Measurements from ENCODE around the gene ZNF571. TPM values are rescaled to one million over a fixed set of nuclear protein-coding genes. Genes with fewer than 3 reads are reported as not detected.

ZNF571 gene
- total RNA-seq, 1 experiment from 2014 or later: 10.7 TPM

GRCh38 chr19:37564624-37565369, 29.8 kb downstream of the ZNF571 start:
- Histone ChIP-seq H3K4me2 (ENCODE audit: low read depth, low read length, poor library complexity, severe bottlenecking) (no peak overlapping the region), H3K27ac (ENCODE audit: low read length) (no peak overlapping the region), H3K36me3 (ENCODE audit: insufficient read depth, low read length) (peaks cover 32% of the 10 kb centered on the region), H2AFZ (ENCODE audit: low read length) (no peak overlapping the region), H3K9me2 (replicated peaks; ENCODE audit: insufficient read depth, low read length) (no peaks in the 10 kb centered on the region), H3K79me2 (ENCODE audit: low read length) (no peaks in the 10 kb centered on the region), H3K9ac (ENCODE audit: low read length) (no peak overlapping the region), H3K27me3 (ENCODE audit: low read length) (no peaks in the 10 kb centered on the region), H4K20me1 (ENCODE audit: insufficient read depth, low read depth, low read length) (no peaks in the 10 kb centered on the region), H3K4me3 (ENCODE audit: low read length) (no peak overlapping the region), H3K4me1 (ENCODE audit: low read length) (no peaks in the 10 kb centered on the region), H3K9me3 (ENCODE audit: low read length) (peaks cover 62% of the 10 kb centered on the region)
- DNase-seq: no peak

- Histone ChIP-seq H3K9ac (ENCODE audit: low read length) (no peak overlapping the region), H3K4me3 (ENCODE audit: low read length) (no peak overlapping the region)
- DNase-seq: no peak
Observed at GRCh38 chr19:37563518-37563917, 31.1 kb downstream of the ZNF571 start.

GRCh38 chr19:37551129-37551993, 43.2 kb downstream of the ZNF571 start:
- H3K9me2 ChIP-seq (replicated peaks; ENCODE audit: insufficient read depth, low read length): no peaks in the 10 kb centered on the region
- H3K79me2 ChIP-seq (ENCODE audit: low read length): no peaks in the 10 kb centered on the region
- H3K9me3 ChIP-seq (ENCODE audit: low read length): peaks cover 42% of the 10 kb centered on the region
- no peaks in the 10 kb centered on the region for H3K27me3 ChIP-seq (ENCODE audit: low read length)
- H3K4me3 ChIP-seq (ENCODE audit: low read length): no peak overlapping the region
- no peak overlapping the region for H2AFZ ChIP-seq (ENCODE audit: low read length)
- no peak overlapping the region for H3K9ac ChIP-seq (ENCODE audit: low read length)
- no peak for DNase-seq
- H4K20me1 ChIP-seq (ENCODE audit: insufficient read depth, low read depth, low read length): no peaks in the 10 kb centered on the region
- no peak overlapping the region for H3K27ac ChIP-seq (ENCODE audit: low read length)
- H3K4me2 ChIP-seq (ENCODE audit: low read depth, low read length, poor library complexity, severe bottlenecking): no peak overlapping the region
- no peaks in the 10 kb centered on the region for H3K4me1 ChIP-seq (ENCODE audit: low read length)
- H3K36me3 ChIP-seq (ENCODE audit: insufficient read depth, low read length): no peaks in the 10 kb centered on the region

More at GRCh38 chr19:37563518-37563917, 31.1 kb downstream of the ZNF571 start:
- Histone ChIP-seq H3K36me3 (ENCODE audit: insufficient read depth, low read length) (peaks cover 28% of the 10 kb centered on the region), H3K79me2 (ENCODE audit: low read length) (no peaks in the 10 kb centered on the region), H3K4me2 (ENCODE audit: low read depth, low read length, poor library complexity, severe bottlenecking) (no peak overlapping the region), H3K9me3 (ENCODE audit: low read length) (peaks cover 55% of the 10 kb centered on the region), H3K27me3 (ENCODE audit: low read length) (no peaks in the 10 kb centered on the region), H3K4me1 (ENCODE audit: low read length) (no peaks in the 10 kb centered on the region), H3K9me2 (replicated peaks; ENCODE audit: insufficient read depth, low read length) (no peaks in the 10 kb centered on the region), H2AFZ (ENCODE audit: low read length) (no peak overlapping the region), H3K27ac (ENCODE audit: low read length) (no peak overlapping the region), H4K20me1 (ENCODE audit: insufficient read depth, low read depth, low read length) (no peaks in the 10 kb centered on the region)

GRCh38 chr19:37537391-37537947, 57.1 kb downstream of the ZNF571 start:
- H2AFZ ChIP-seq (ENCODE audit: low read length): no peak overlapping the region
- DNase-seq: no peak
- no peak overlapping the region for H3K27ac ChIP-seq (ENCODE audit: low read length)
- H3K79me2 ChIP-seq (ENCODE audit: low read length): no peaks in the 10 kb centered on the region
- H3K9me2 ChIP-seq (replicated peaks; ENCODE audit: insufficient read depth, low read length): no peaks in the 10 kb centered on the region
- H4K20me1 ChIP-seq (ENCODE audit: insufficient read depth, low read depth, low read length): no peaks in the 10 kb centered on the region
- H3K9ac ChIP-seq (ENCODE audit: low read length): no peak overlapping the region
- H3K9me3 ChIP-seq (ENCODE audit: low read length): peaks cover 33% of the 10 kb centered on the region
- H3K4me3 ChIP-seq (ENCODE audit: low read length): no peak overlapping the region
- peaks cover 12% of the 10 kb centered on the region; the same call in 1 of the 2 replicates for H3K36me3 ChIP-seq (ENCODE audit: insufficient read depth, low read length)
- no peaks in the 10 kb centered on the region for H3K27me3 ChIP-seq (ENCODE audit: low read length)
- H3K4me2 ChIP-seq (ENCODE audit: low read depth, low read length, poor library complexity, severe bottlenecking): no peak overlapping the region
- no peaks in the 10 kb centered on the region for H3K4me1 ChIP-seq (ENCODE audit: low read length)

GRCh38 chr19:37519890-37520289, 74.7 kb downstream of the ZNF571 start:
- Histone ChIP-seq H2AFZ (ENCODE audit: low read length) (no peak overlapping the region), H3K9me2 (replicated peaks; ENCODE audit: insufficient read depth, low read length) (no peaks in the 10 kb centered on the region), H3K9ac (ENCODE audit: low read length) (no peak overlapping the region), H3K4me2 (ENCODE audit: low read depth, low read length, poor library complexity, severe bottlenecking) (no peak overlapping the region), H3K4me3 (ENCODE audit: low read length) (no peak overlapping the region), H3K27ac (ENCODE audit: low read length) (no peak overlapping the region), H4K20me1 (ENCODE audit: insufficient read depth, low read depth, low read length) (no peaks in the 10 kb centered on the region), H3K9me3 (ENCODE audit: low read length) (peaks cover 12% of the 10 kb centered on the region), H3K27me3 (ENCODE audit: low read length) (no peaks in the 10 kb centered on the region), H3K4me1 (ENCODE audit: low read length) (no peaks in the 10 kb centered on the region), H3K36me3 (ENCODE audit: insufficient read depth, low read length) (no peaks in the 10 kb centered on the region; the same call in 1 of the 2 replicates), H3K79me2 (ENCODE audit: low read length) (no peaks in the 10 kb centered on the region)
- no peak for DNase-seq

Other genes starting within 250 kb of the ZNF571 start
- gene ZNF527, start 223.7 kb downstream of the ZNF571 start, total RNA-seq (2014; rRNA removed; shearing (Covaris generic); ENCODE audit: low replicate concordance): 3.2 and 11.0 TPM in 2 replicates
- 13.2 and 16.1 TPM in 2 replicates for gene ZNF569, start 127.3 kb downstream of the ZNF571 start, total RNA-seq (2014; rRNA removed; shearing (Covaris generic); ENCODE audit: low replicate concordance)
- gene ZNF570, start 125.4 kb downstream of the ZNF571 start, total RNA-seq (2014; rRNA removed; shearing (Covaris generic); ENCODE audit: low replicate concordance): 4.6 and 6.8 TPM in 2 replicates
- gene ZNF793, start 87.9 kb downstream of the ZNF571 start, total RNA-seq (2014; rRNA removed; shearing (Covaris generic); ENCODE audit: low replicate concordance): 2.7 and 4.4 TPM in 2 replicates
- gene ZNF540, start 84 bp upstream of the ZNF571 start, total RNA-seq (2014; rRNA removed; shearing (Covaris generic); ENCODE audit: low replicate concordance): 2.4 and 8.7 TPM in 2 replicates
- gene ZFP30, start 60.7 kb upstream of the ZNF571 start, total RNA-seq (2014; rRNA removed; shearing (Covaris generic); ENCODE audit: low replicate concordance): 15.4 and 17.8 TPM in 2 replicates
- 10.7 and 11.1 TPM in 2 replicates for gene ZNF607, start 125.0 kb upstream of the ZNF571 start, total RNA-seq (2014; rRNA removed; shearing (Covaris generic); ENCODE audit: low replicate concordance)
- gene ZNF573, start 184.8 kb upstream of the ZNF571 start, total RNA-seq (2014; rRNA removed; shearing (Covaris generic); ENCODE audit: low replicate concordance): 8.4 and 23.5 TPM in 2 replicates

Measured in Karpas-422 (cell line).